Erythroblast (primary cell): ENCODE measurements around the gene ATG2B.

Experiments used
- GATA1 ChIP-seq: IDR thresholded peaks from 2 replicates; pipeline ENCODE4 v1.6.1; 2011; ENCODE audit warnings: low read depth, mild to moderate bottlenecking, control low read depth, low read length, moderate library complexity
- POLR2A ChIP-seq: IDR thresholded peaks from 2 replicates; pipeline ENCODE4 v1.6.1; 2011; ENCODE audit warnings: mild to moderate bottlenecking, low read length

- no peak for TF ChIP-seq POLR2A
- no peak for TF ChIP-seq GATA1
Observed at GRCh38 chr14:96304956-96305355, 58.2 kb downstream of the ATG2B start.
